ENCODE results near the gene GARS1.

DNA sequence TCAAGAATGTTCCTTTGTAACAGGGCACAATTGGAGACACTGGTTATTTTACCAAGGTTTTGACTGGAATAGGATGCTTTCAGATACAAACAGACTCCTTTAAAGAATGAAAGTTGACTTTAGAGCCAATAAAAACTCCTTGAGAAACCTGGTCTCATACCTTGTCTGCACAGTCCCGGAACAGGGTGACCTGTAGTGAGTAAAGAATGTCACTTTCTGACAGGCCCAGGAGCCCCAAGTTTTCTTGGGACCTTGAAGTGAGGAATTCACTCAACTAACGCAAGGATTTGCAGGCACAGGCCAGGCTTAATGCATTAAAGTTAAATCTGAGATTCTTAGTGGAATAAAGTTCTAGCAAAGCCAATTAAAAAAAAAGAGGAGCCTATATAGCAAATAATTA, 11.5 kb upstream of the GARS1 start:
- TF ChIP-seq, protein P1, sequence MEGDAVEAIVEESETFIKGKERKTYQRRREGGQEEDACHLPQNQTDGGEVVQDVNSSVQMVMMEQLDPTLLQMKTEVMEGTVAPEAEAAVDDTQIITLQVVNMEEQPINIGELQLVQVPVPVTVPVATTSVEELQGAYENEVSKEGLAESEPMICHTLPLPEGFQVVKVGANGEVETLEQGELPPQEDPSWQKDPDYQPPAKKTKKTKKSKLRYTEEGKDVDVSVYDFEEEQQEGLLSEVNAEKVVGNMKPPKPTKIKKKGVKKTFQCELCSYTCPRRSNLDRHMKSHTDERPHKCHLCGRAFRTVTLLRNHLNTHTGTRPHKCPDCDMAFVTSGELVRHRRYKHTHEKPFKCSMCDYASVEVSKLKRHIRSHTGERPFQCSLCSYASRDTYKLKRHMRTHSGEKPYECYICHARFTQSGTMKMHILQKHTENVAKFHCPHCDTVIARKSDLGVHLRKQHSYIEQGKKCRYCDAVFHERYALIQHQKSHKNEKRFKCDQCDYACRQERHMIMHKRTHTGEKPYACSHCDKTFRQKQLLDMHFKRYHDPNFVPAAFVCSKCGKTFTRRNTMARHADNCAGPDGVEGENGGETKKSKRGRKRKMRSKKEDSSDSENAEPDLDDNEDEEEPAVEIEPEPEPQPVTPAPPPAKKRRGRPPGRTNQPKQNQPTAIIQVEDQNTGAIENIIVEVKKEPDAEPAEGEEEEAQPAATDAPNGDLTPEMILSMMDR (IDR thresholded peaks at IDR 0.05) = no peak
- TF ChIP-seq POLR2A (IDR thresholded peaks at IDR 0.05) = no peak
